Neural progenitor cell (in vitro differentiated cells): ENCODE measurements around the gene PROK1. TPM values are rescaled to one million over a fixed set of nuclear protein-coding genes. Genes with fewer than 3 reads are reported as not detected.
A peak's percentile ranks its signal among the peaks of the same experiment; 100 is the strongest.

Experiments used
- DNase-seq: peaks from one replicate; pipeline ENCODE4 v3.0.0-alpha.2; 2016; ENCODE audit warnings: low spot score
- H2AFZ ChIP-seq: fragments of 200-600 bp; sonication (generic); replicated peaks from 2 replicates; pipeline ENCODE4 v1.6.1; 2016; ENCODE audit warnings: antibody characterized with exemption
- H3F3A ChIP-seq: fragments of 200-600 bp; sonication (generic); 2 replicates; pipeline ENCODE4 v1.6.1; 2016; ENCODE audit warnings: antibody characterized with exemption, low read depth
- H3K27ac ChIP-seq: fragments of 200-600 bp; sonication (generic); 2 replicates; pipeline ENCODE4 v1.5.1; 2016; ENCODE audit warnings: mild to moderate bottlenecking
- H3K27me3 ChIP-seq: fragments of 200-600 bp; sonication (generic); 2 replicates; pipeline ENCODE4 v1.6.1; 2016; ENCODE audit warnings: mild to moderate bottlenecking, moderate library complexity
- H3K36me3 ChIP-seq: fragments of 200-600 bp; sonication (generic); 2 replicates; pipeline ENCODE4 v1.5.1; 2016
- H3K4me1 ChIP-seq: fragments of 200-600 bp; sonication (generic); 2 replicates; pipeline ENCODE4 v1.6.1; 2016; ENCODE audit warnings: mixed run types
- H3K4me2 ChIP-seq: fragments of 200-600 bp; sonication (generic); 2 replicates; pipeline ENCODE4 v1.6.1; 2016
- H3K4me3 ChIP-seq: fragments of 200-600 bp; sonication (generic); 2 replicates; pipeline ENCODE4 v1.5.1; 2016
- H3K79me2 ChIP-seq: fragments of 200-600 bp; sonication (generic); 2 replicates; pipeline ENCODE4 v1.6.1; 2016; ENCODE audit warnings: low read depth
- H3K9ac ChIP-seq: fragments of 200-600 bp; sonication (generic); 2 replicates; pipeline ENCODE4 v1.6.1; 2016
- H3K9me3 ChIP-seq: fragments of 200-600 bp; sonication (generic); 2 replicates; pipeline ENCODE4 v1.5.1; 2016; ENCODE audit warnings: low read depth
- H4K20me1 ChIP-seq: fragments of 200-600 bp; sonication (generic); 2 replicates; pipeline ENCODE4 v1.6.1; 2016; ENCODE audit warnings: low read depth
- H3K27ac Mint-ChIP-seq: 3 replicates; pipeline ENCODE4 v1.8.0; 2021; ENCODE audit warnings: mixed read lengths
- H3K27me3 Mint-ChIP-seq: 2 replicates; pipeline ENCODE4 v1.8.0; 2022; ENCODE audit warnings: low read depth, mild to moderate bottlenecking, inconsistent platforms, moderate library complexity, mixed read lengths; ENCODE audit not compliant: insufficient read depth
- H3K36me3 Mint-ChIP-seq: 3 replicates; pipeline ENCODE4 v1.8.0; 2021; ENCODE audit warnings: mixed read lengths
- H3K4me1 Mint-ChIP-seq: 3 replicates; pipeline ENCODE4 v1.8.0; 2021; ENCODE audit warnings: mixed read lengths
- H3K4me3 Mint-ChIP-seq: 3 replicates; pipeline ENCODE4 v1.8.0; 2021; ENCODE audit warnings: mild to moderate bottlenecking, moderate library complexity, mixed read lengths
- H3K9me3 Mint-ChIP-seq: 3 replicates; pipeline ENCODE4 v1.8.0; 2020; ENCODE audit warnings: mixed read lengths
- EZH2 ChIP-seq: fragments of 200-600 bp; sonication (generic); IDR thresholded peaks from 2 replicates; pipeline ENCODE4 v1.6.1; 2017; ENCODE audit warnings: antibody characterized with exemption, mild to moderate bottlenecking, moderate library complexity
- EZH2phosphoT487 ChIP-seq: fragments of 200-600 bp; sonication (generic); IDR thresholded peaks from 2 replicates; pipeline ENCODE4 v1.6.1; 2017; ENCODE audit warnings: antibody characterized with exemption
- total RNA-seq: library from RNA; depleted of rRNA; stranded (reverse); fragments of >200 nt; gene quantifications from 2 replicates; pipeline ENCODE4 v1.2.3, GENCODE V29; 2015; ENCODE audit warnings: low replicate concordance
- TF ChIP-seq, protein P1 (sequence below): fragments of 200-600 bp; sonication (generic); IDR thresholded peaks from 2 replicates; pipeline ENCODE4 v1.5.1; 2017; ENCODE audit warnings: antibody characterized with exemption, mild to moderate bottlenecking

PROK1 gene
- total RNA-seq, 1 donor from 2014 or later, result not detected

DNA sequence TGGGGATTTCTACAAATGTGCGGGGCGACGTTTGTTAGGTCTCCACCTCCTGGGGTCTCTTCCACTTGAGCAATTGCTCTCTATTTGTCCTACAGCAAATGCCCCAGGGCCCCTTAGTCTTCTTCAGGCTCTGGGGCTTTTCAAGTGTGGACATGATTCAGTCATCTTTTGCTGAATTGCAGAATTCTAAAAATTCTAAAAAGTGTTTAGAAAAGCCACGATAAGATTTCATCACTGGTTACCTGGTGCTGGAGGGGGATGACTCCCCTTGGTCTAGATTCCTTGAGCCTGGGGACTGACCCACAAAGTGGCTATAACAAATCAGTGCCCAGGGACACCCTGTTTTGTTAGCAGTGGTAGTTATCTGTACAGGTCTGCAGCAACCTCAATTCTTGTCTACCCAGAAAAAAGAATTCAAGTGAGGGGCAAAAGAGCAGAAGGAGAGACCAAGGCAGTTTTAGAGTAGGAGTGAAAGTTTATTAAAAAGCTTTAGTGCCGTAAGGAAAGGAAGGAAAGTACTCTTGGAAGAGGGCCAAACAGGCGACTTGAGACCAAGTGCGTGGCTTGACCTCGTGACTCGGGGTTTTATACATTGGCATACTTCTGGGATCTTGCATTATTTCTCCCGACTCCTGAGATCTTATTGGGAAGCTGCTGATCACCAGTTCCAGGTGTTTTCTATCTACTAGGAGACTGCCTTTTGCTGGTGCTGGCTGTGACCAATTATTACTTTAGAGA, 25.2 kb downstream of the PROK1 start:
- no peaks in the 10 kb centered on the region for H3K4me1 ChIP-seq
- no peak overlapping the region for H3K4me2 ChIP-seq
- no peak for TF ChIP-seq EZH2
- TF ChIP-seq, protein P1, sequence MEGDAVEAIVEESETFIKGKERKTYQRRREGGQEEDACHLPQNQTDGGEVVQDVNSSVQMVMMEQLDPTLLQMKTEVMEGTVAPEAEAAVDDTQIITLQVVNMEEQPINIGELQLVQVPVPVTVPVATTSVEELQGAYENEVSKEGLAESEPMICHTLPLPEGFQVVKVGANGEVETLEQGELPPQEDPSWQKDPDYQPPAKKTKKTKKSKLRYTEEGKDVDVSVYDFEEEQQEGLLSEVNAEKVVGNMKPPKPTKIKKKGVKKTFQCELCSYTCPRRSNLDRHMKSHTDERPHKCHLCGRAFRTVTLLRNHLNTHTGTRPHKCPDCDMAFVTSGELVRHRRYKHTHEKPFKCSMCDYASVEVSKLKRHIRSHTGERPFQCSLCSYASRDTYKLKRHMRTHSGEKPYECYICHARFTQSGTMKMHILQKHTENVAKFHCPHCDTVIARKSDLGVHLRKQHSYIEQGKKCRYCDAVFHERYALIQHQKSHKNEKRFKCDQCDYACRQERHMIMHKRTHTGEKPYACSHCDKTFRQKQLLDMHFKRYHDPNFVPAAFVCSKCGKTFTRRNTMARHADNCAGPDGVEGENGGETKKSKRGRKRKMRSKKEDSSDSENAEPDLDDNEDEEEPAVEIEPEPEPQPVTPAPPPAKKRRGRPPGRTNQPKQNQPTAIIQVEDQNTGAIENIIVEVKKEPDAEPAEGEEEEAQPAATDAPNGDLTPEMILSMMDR, result no peak
- TF ChIP-seq EZH2phosphoT487, result no peak
- H3K4me1 Mint-ChIP-seq, result peaks cover 7% of the 10 kb centered on the region
- no peak for DNase-seq
- no peaks in the 10 kb centered on the region for H3K27me3 ChIP-seq
- no peak overlapping the region for H3K4me3 Mint-ChIP-seq
- H3K4me3 ChIP-seq, result no peak overlapping the region
- H4K20me1 ChIP-seq, result no peaks in the 10 kb centered on the region
- H3K36me3 ChIP-seq, result no peaks in the 10 kb centered on the region
- H2AFZ ChIP-seq, result no peak overlapping the region
- no peaks in the 10 kb centered on the region for H3K9me3 Mint-ChIP-seq
- no peak overlapping the region for H3K9ac ChIP-seq
- H3K36me3 Mint-ChIP-seq, result no peaks in the 10 kb centered on the region
- H3K27me3 Mint-ChIP-seq, result peaks cover 13% of the 10 kb centered on the region
- H3K9me3 ChIP-seq, result no peaks in the 10 kb centered on the region
- H3K79me2 ChIP-seq, result no peaks in the 10 kb centered on the region
- H3F3A ChIP-seq, result no peaks in the 10 kb centered on the region
- H3K27ac Mint-ChIP-seq, result peak overlapping the region; percentile 1
- H3K27ac ChIP-seq, result no peak overlapping the region

DNA sequence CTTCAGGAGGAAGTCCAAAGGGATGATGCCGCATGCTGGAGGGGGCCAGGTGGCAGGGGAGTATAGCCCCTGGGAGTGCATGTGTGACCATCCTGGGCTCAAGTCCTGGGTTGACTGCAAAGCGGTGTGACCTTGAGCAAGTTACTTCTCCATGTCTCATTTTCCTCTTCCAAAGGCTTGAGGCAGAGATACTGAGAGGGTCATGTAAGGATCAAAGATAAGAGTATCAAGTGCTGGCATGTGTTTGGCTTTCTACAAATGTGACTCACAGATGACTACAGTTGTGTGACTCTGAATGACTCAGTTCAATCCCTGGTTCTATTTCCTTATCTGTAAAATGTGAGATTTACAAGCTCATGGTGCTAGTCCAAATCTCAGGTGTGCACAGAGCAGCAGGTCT, 26.1 kb downstream of the PROK1 start:
- Histone ChIP-seq H3K9ac (no peak overlapping the region), H3K4me2 (no peak overlapping the region), H3K27ac (no peak overlapping the region), H3K4me3 (no peak overlapping the region), H3F3A (no peaks in the 10 kb centered on the region), H3K36me3 (no peaks in the 10 kb centered on the region), H4K20me1 (no peaks in the 10 kb centered on the region), H3K79me2 (no peaks in the 10 kb centered on the region), H3K27me3 (no peaks in the 10 kb centered on the region), H2AFZ (no peak overlapping the region), H3K9me3 (no peaks in the 10 kb centered on the region), H3K4me1 (no peaks in the 10 kb centered on the region)
- Mint-ChIP-seq H3K4me3 (no peak overlapping the region), H3K9me3 (no peaks in the 10 kb centered on the region), H3K27ac (no peak overlapping the region), H3K36me3 (no peaks in the 10 kb centered on the region), H3K4me1 (peaks cover 7% of the 10 kb centered on the region), H3K27me3 (peaks cover 16% of the 10 kb centered on the region)
- DNase-seq, result no peak
- TF ChIP-seq EZH2 (no peak), EZH2phosphoT487 (no peak)
- TF ChIP-seq, protein P1, result no peak

DNA sequence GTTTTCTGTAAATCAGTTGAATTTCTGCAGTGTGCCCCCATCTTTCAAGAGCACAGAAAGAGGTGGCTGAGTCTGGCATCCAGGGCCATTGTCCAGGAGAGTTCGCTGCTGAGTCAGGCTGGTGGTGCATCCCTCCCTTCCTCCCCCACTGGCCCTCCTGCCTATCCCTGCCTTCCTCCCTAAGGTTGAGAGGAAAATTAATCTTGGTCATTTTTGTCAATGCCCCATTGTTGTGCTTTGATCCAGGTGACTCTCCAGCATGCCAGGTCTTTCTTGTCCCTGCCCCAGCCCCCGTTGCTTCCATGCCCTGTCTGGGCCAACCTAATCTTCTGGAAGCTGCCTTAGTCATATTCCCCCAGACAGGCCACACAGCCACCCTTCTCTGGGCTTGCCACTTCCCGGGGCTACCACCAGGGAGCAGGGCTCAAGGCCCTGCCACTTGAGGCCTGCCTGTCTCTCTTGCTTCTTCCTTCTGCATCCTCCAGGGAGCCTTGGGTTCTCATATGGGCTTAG, 26.6 kb downstream of the PROK1 start:
- Histone ChIP-seq H3K4me2 (no peak overlapping the region), H3K27me3 (no peaks in the 10 kb centered on the region), H3K27ac (no peak overlapping the region), H4K20me1 (no peaks in the 10 kb centered on the region), H3K36me3 (no peaks in the 10 kb centered on the region), H3K4me1 (peaks cover 2% of the 10 kb centered on the region), H2AFZ (no peak overlapping the region), H3F3A (no peaks in the 10 kb centered on the region), H3K9ac (no peak overlapping the region), H3K9me3 (no peaks in the 10 kb centered on the region), H3K4me3 (no peak overlapping the region), H3K79me2 (no peaks in the 10 kb centered on the region)
- Mint-ChIP-seq H3K36me3 (no peaks in the 10 kb centered on the region), H3K27ac (no peak overlapping the region), H3K4me3 (no peak overlapping the region), H3K9me3 (no peaks in the 10 kb centered on the region), H3K27me3 (peaks cover 16% of the 10 kb centered on the region), H3K4me1 (peaks cover 10% of the 10 kb centered on the region)
- peak; percentile 28 for DNase-seq
- TF ChIP-seq EZH2, result no peak
- TF ChIP-seq EZH2phosphoT487, result no peak
- TF ChIP-seq, protein P1, result peak; percentile 30
